Common myeloid progenitor, CD34-positive (primary cell): ENCODE data around the gene CMTM4.
"Not testable (repeated sequence)": the region's sequence is repeated elsewhere in the genome, so short reads cannot be mapped to it uniquely, and the experiment has no call there.

Experiments
- CTCF ChIA-PET: fragments of 350-600 bp; sonication (Branson Sonifier 250); formaldehyde crosslinking; loops from one replicate; lab custom pipeline; 2021; ENCODE audit warnings: antibody characterized with exemption; lab: Charles Lee
- POLR2A ChIA-PET: fragments of 350-600 bp; sonication (Branson Sonifier 250); formaldehyde crosslinking; loops from one replicate; lab custom pipeline; 2021; ENCODE audit warnings: antibody characterized with exemption; lab: Charles Lee
- DNase-seq, 3 donors: peaks; one replicate each; pipeline versions ENCODE4 v3.0.0 to v3.0.0-alpha.2; 2013
- H3K27ac ChIP-seq, 2 experiments: 1 replicate in 1 of 2; 2 replicates in 1 of 2; pipeline ENCODE4 v1.7.0; 2013; ENCODE audit warnings: inconsistent platforms in 2 of 2, low read length in 2 of 2, mild to moderate bottlenecking in 2 of 2, low read depth in 1 of 2, moderate library complexity in 1 of 2; ENCODE audit not compliant: severe bottlenecking in 2 of 2, insufficient read depth in 1 of 2, poor library complexity in 1 of 2
- H3K27me3 ChIP-seq, 5 experiments: replicated peaks in 2 of 5; 1 replicate in 3 of 5; 2 replicates in 2 of 5; pipeline versions ENCODE4 v1.6.1 to v1.7.0; 2013; ENCODE audit warnings: low read length in 4 of 5, mild to moderate bottlenecking in 2 of 5, moderate library complexity in 2 of 5, inconsistent platforms in 1 of 5; ENCODE audit not compliant: insufficient read depth in 5 of 5, control insufficient read depth in 4 of 5
- H3K36me3 ChIP-seq, 4 experiments: 1 replicate in 2 of 4; 2 replicates in 2 of 4; pipeline versions ENCODE4 v1.6.1 to v1.7.0; 2013; ENCODE audit warnings: low read length in 3 of 4, control low read depth in 1 of 4, mild to moderate bottlenecking in 1 of 4; ENCODE audit not compliant: control insufficient read depth in 4 of 4, insufficient read depth in 4 of 4
- H3K4me1 ChIP-seq, 4 experiments: 1 replicate in 3 of 4; 2 replicates in 1 of 4; pipeline versions ENCODE4 v1.6.1 to v1.7.1; 2013; ENCODE audit warnings: low read length in 3 of 4, mild to moderate bottlenecking in 3 of 4, control low read depth in 1 of 4, inconsistent platforms in 1 of 4, moderate library complexity in 1 of 4; ENCODE audit not compliant: control insufficient read depth in 4 of 4, insufficient read depth in 4 of 4; ENCODE audit errors: control extremely low read depth in 1 of 4
- H3K4me3 ChIP-seq, 7 experiments: 1 replicate in 4 of 7; 2 replicates in 3 of 7; pipeline versions ENCODE4 v1.5.1 to v1.7.0; 2013; ENCODE audit warnings: mild to moderate bottlenecking in 7 of 7, low read length in 6 of 7, moderate library complexity in 6 of 7, inconsistent platforms in 2 of 7, low read depth in 2 of 7, control low read depth in 1 of 7; ENCODE audit not compliant: insufficient read depth in 4 of 7, control insufficient read depth in 1 of 7; ENCODE audit errors: extremely low read depth in 1 of 7
- H3K9me3 ChIP-seq, 5 experiments: 1 replicate in 4 of 5; 2 replicates in 1 of 5; pipeline versions ENCODE4 v1.6.1 to v1.7.1; 2013; ENCODE audit warnings: low read length in 4 of 5, mild to moderate bottlenecking in 2 of 5, inconsistent platforms in 1 of 5, low read depth in 1 of 5, moderate library complexity in 1 of 5; ENCODE audit not compliant: control insufficient read depth in 4 of 5, insufficient read depth in 2 of 5; ENCODE audit errors: control extremely low read depth in 1 of 5
- WGBS: methylation state at CpG from one replicate; pipeline ENCODE4 v1.1.5; 2013; ENCODE audit not compliant: insufficient coverage; 5-methylcytosine and 5-hydroxymethylcytosine counted together

Gene CMTM4

DNA sequence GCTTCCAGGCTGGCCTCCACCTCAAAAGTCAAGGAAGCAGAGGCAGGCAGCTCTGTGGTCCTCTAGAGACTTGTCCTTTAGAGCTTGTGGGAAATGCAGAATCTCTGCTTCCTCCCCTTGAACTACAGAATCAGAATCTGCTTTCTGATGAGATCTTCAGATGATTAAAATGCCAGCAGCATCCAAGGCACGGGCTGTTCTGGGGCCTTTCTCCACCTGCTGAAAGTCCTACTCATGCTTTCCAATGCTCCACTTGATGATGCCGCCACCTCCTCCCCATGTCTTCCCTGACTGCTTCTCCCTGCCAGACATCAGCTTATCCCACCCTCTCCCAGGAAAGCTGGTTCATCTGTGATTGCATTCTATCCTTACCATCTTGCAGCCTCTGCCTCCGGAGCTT, 58.7 kb downstream of the CMTM4 start:
- Histone ChIP-seq H3K9me3 (no peaks in the 10 kb centered on the region), H3K4me3 (no peak overlapping the region), H3K27me3 (no peaks in the 10 kb centered on the region), H3K4me1 (no peaks in the 10 kb centered on the region), H3K36me3 (peaks cover 0 to 3% (median 2%) of the 10 kb centered on the region in 4 experiments), H3K27ac (no peak overlapping the region)
- ChIA-PET CTCF (interaction anchor here (1.4 kb wide), 1 partner anchor 14 kb away, joined by 3 read pairs; no protein-coding TSS in a partner anchor), POLR2A (no interaction called here)
- WGBS, result 100% methylated on average over 3 of the region's 3 CpGs
- DNase-seq, result no peak

DNA sequence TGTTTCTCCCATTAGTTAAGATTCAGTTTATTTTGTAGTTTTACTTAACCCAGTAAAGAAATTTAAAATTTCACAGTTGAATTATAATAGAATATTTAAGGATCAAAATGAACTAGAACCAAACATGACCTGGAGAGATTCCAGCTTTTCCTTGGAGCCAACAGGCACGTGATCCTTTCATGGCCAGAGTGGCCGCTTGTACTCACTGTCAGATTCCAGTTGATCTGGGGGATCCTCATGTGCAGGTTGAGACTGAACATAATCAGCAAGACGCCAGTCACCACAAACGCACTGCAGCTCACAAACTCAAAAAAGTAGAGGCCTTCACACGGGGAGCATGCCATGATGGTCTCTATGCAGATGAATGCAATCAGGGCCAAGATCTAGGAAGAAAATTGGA, 60.3 kb downstream of the CMTM4 start:
- H3K4me1 ChIP-seq, result no peaks in the 10 kb centered on the region

DNA sequence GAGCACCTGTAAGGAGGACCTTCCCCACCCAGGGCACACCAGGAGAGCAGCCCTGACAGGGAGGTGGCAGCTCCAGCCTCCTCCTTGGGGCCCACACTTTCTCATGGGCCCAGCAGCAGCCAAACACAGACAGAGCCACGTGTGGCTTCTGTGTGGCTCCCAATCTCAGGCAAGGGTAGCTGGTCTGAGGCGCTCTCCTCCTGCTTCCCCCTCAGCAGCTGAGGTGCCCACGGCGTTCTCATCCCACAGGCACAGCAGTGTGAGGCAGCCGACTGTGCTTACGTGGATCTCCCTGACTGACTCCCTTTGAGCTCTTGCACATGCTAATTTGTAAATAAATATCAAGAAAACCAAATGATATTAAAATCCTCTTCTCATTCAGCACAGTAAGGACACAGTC, 61.1 kb downstream of the CMTM4 start:
- Histone ChIP-seq H3K36me3 (peaks cover 0 to 3% (median 2%) of the 10 kb centered on the region in 4 experiments), H3K4me3 (no peak overlapping the region), H3K4me1 (no peaks in the 10 kb centered on the region), H3K27ac (no peak overlapping the region), H3K9me3 (no peaks in the 10 kb centered on the region), H3K27me3 (no peaks in the 10 kb centered on the region)
- CTCF ChIA-PET, result interaction anchor here (0.8 to 1.6 kb wide), 8 partner anchors 9 to 149 kb away, joined by 3 to 5 read pairs (median 3); no protein-coding TSS in a partner anchor
- DNase-seq, result no peak
- WGBS, result 95% methylated on average over 2 of the region's 6 CpGs
- POLR2A ChIA-PET, result no interaction called here

More for the DNA sequence above, 60.3 kb downstream of the CMTM4 start:
- H3K27ac ChIP-seq, result no peak overlapping the region
- no peak for DNase-seq
- H3K9me3 ChIP-seq, result no peaks in the 10 kb centered on the region
- peaks cover 0 to 3% (median 2%) of the 10 kb centered on the region in 4 experiments for H3K36me3 ChIP-seq
- CTCF ChIA-PET, result interaction anchor here (0.7 to 1.6 kb wide), 5 partner anchors 10 to 28 kb away, joined by 3 to 5 read pairs (median 4); no protein-coding TSS in a partner anchor
- POLR2A ChIA-PET, result no interaction called here
- H3K4me3 ChIP-seq, result no peak overlapping the region
- 95% methylated on average over 5 of the region's 5 CpGs for WGBS
- no peaks in the 10 kb centered on the region for H3K27me3 ChIP-seq

DNA sequence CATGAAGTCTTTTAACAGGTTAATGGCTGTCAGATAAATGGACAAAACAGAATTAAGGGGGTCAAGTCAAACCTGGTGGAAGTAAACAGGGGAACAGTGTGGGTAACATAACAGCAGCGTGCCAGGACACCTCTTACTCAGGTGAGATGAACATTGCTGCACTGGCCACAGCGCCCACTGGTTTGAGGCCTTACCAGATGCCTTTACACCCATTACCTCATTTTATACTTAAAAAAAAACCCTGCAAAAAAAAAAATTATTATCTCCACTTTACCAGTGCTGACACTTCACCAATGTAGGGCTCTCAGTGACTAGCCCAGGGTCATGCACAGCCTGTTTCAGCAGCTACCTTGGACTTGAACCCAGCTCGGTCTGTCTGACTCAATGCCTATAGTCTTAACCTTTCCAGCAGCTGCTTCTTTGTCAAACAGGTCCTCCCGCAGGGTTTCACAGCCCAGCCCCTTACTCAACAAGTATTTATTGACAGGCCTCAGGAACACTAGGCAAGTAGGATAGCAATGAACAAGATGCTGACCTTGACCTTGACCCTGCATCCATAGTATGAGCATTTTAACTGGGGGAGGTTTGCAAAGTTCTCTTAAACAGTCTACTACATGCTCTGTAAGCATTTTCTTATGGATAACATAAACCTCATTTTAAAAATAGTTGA, 61.9 kb downstream of the CMTM4 start:
- no peak overlapping the region for H3K27ac ChIP-seq
- 93% methylated on average over 2 of the region's 4 CpGs for WGBS
- H3K27me3 ChIP-seq, result no peaks in the 10 kb centered on the region
- no peaks in the 10 kb centered on the region for H3K4me1 ChIP-seq
- ChIA-PET POLR2A (no interaction called here), CTCF (interaction anchor here (0.6 to 1.6 kb wide), 9 partner anchors 9 to 263 kb away, joined by 3 to 8 read pairs (median 3); no protein-coding TSS in a partner anchor)
- DNase-seq, result no peak
- H3K9me3 ChIP-seq, result no peaks in the 10 kb centered on the region
- H3K36me3 ChIP-seq, result peaks cover 0 to 3% (median 2%) of the 10 kb centered on the region in 4 experiments
- H3K4me3 ChIP-seq, result no peak overlapping the region

DNA sequence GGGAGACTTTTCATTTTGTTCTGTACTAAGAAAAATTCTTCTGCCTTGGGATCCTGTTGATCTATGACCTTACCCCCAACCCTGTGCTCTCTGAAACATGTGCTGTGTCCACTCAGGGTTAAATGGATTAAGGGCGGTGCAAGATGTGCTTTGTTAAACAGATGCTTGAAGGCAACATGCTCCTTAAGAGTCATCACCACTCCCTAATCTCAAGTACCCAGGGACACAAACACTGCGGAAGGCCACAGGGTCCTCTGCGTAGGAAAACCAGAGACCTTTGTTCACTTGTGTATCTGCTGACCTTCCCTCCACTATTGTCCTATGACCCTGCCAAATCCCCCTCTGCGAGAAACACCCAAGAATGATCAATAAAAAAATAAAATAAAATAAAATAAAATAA, 65.0 kb downstream of the CMTM4 start:
- H3K36me3 ChIP-seq, DNase-seq, POLR2A ChIA-PET, H3K27me3 ChIP-seq, H3K4me1 ChIP-seq, H3K4me3 ChIP-seq, H3K9me3 ChIP-seq, H3K27ac ChIP-seq: not testable (repeated sequence)
- WGBS, result no CpG with 5 or more reads among the region's 4 CpGs
- CTCF ChIA-PET, result interaction anchor here (1.4 kb wide), 1 partner anchor 24 kb away, joined by 5 read pairs; no protein-coding TSS in a partner anchor

DNA sequence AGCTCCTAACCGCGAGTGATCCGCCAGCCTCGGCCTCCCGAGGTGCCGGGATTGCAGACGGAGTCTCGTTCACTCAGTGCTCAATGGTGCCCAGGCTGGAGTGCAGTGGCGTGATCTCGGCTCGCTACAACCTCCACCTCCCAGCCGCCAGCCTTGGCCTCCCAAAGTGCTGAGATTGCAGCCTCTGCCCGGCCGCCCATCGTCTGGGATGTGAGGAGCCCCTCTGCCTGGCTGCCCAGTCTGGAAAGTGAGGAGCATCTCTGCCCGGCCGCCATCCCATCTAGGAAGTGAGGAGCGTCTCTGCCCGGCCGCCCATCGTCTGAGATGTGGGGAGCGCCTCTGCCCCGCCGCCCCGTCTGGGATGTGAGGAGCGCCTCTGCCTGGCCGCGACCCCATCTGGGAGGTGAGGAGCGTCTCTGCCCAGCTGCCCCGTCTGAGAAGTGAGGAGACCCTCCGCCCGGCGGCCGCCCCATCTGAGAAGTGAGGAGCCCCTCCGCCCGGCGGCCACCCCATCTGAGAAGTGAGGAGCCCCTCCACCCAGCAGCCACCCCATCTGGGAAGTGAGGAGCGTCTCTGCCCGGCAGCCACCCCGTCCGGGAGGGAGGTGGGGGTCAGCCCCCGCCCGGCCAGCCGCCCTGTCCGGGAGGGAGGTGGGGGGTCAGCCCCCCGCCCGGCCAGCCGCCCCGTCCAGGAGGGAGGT, 65.8 kb downstream of the CMTM4 start:
- H3K4me1 ChIP-seq, H3K4me3 ChIP-seq, H3K9me3 ChIP-seq, POLR2A ChIA-PET, H3K27me3 ChIP-seq, H3K27ac ChIP-seq, DNase-seq, H3K36me3 ChIP-seq: not testable (repeated sequence)
- WGBS, result no CpG with 5 or more reads among the region's 49 CpGs
- CTCF ChIA-PET, result interaction anchor here (1.6 kb wide), 1 partner anchor 13 kb away, joined by 4 read pairs; no protein-coding TSS in a partner anchor

DNA sequence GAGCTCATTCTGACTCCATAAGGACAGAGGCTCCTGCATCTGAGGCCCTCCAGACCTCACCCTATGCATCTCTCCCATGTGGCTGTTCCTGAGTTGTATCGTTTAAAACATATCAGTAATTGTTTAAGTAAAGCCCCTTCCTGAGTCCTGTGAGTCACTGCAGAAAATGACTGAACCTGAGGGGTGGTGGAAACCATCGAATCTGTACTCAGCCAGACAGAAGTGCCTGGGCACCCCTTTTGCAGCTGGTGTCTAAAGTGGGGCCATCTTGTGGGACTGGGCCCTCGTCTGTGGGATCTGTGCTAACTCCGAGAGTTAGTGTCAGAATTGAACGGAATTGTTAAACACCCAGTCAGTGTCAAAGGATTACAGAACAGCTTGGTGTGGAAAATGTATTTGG, 66.7 kb downstream of the CMTM4 start:
- no peaks in the 10 kb centered on the region for H3K36me3 ChIP-seq
- 94% methylated on average over 3 of the region's 5 CpGs for WGBS
- no peak overlapping the region for H3K27ac ChIP-seq
- no peaks in the 10 kb centered on the region for H3K4me1 ChIP-seq
- CTCF ChIA-PET, result interaction anchor here (0.8 to 1.6 kb wide), 2 partner anchors 12 to 21 kb away, joined by 3 to 4 read pairs; no protein-coding TSS in a partner anchor
- POLR2A ChIA-PET, result interaction anchor here (0.5 kb wide), 1 partner anchor 53 kb away, joined by 6 read pairs; no protein-coding TSS in a partner anchor
- no peak for DNase-seq
- H3K27me3 ChIP-seq, result no peaks in the 10 kb centered on the region
- no peak overlapping the region for H3K4me3 ChIP-seq
- H3K9me3 ChIP-seq, result no peaks in the 10 kb centered on the region
